Endothelial cell of umbilical vein (primary cell): Measurements from ENCODE around the gene ABCA1. TPM values are rescaled to one million over a fixed set of nuclear protein-coding genes. Genes with fewer than 3 reads are reported as not detected.
"Not testable (repeated sequence)": the region's sequence is repeated elsewhere in the genome, so short reads cannot be mapped to it uniquely, and the experiment has no call there.

Source experiments
- BruUV-seq: library from RNA; stranded (reverse); fragments of 400-500 nt; replicated peaks from 2 replicates; lab custom pipeline; 2021; lab: Mats Ljungman, UMichigan
- CTCF ChIA-PET: fragments of 300-600, 350-600 bp; sonication (Branson Sonifier 250); formaldehyde crosslinking; loops from one replicate; lab custom pipeline; 2021; ENCODE audit warnings: antibody characterized with exemption, inconsistent platforms; lab: Charles Lee
- POLR2A ChIA-PET: fragments of 300-600, 350-600 bp; sonication (Branson Sonifier 250); formaldehyde crosslinking; loops from one replicate; lab custom pipeline; 2021; ENCODE audit warnings: antibody characterized with exemption, inconsistent platforms; lab: Charles Lee
- DNase-seq: peaks from one replicate; pipeline ENCODE4 v3.0.0-alpha.2; 2011; ENCODE audit warnings: low read depth, low spot score
- FAIRE-seq: peaks from 2 replicates; lab custom pipeline; 2011; peaks lifted over from hg19 to GRCh38; lab: Jason Lieb, UNC
- H2AFZ ChIP-seq: 2 replicates; pipeline ENCODE4 v1.6.0; 2012; ENCODE audit warnings: low read depth, low read length, control low read depth, inconsistent platforms
- H3K27ac ChIP-seq: 2 replicates; pipeline ENCODE4 v1.5.1; 2011; ENCODE audit warnings: low read depth, mild to moderate bottlenecking, control low read depth, low read length, moderate library complexity; ENCODE audit not compliant: insufficient read depth
- H3K27me3 ChIP-seq, 2 experiments: 2 replicates each; pipeline versions ENCODE4 v1.6.0 to v1.6.1; 2011; ENCODE audit warnings: low read length in 2 of 2, mixed read lengths in 1 of 2; ENCODE audit not compliant: control insufficient read depth in 2 of 2, insufficient read depth in 2 of 2
- H3K36me3 ChIP-seq, 2 experiments: 2 replicates in 1 of 2; 3 replicates in 1 of 2; pipeline ENCODE4 v1.5.1; 2011; ENCODE audit warnings: low read length in 2 of 2, mild to moderate bottlenecking in 1 of 2, moderate library complexity in 1 of 2; ENCODE audit not compliant: control insufficient read depth in 2 of 2, insufficient read depth in 2 of 2; ENCODE audit errors: extremely low read depth in 1 of 2
- H3K4me1 ChIP-seq: 3 replicates; pipeline ENCODE4 v1.5.1; 2011; ENCODE audit warnings: mild to moderate bottlenecking, low read length; ENCODE audit not compliant: control insufficient read depth, insufficient read depth; ENCODE audit errors: extremely low read depth
- H3K4me2 ChIP-seq: 2 replicates; pipeline ENCODE4 v1.6.1; 2011; ENCODE audit warnings: low read length, control low read depth, mixed read lengths; ENCODE audit not compliant: insufficient read depth
- H3K4me3 ChIP-seq, 3 experiments: fragments of 200-600 bp in 1 of 3; sonication (generic), shearing (Covaris generic) in 1 of 3; replicated peaks in 1 of 3; 2 replicates each; pipeline ENCODE4 v1.5.1; 2011 to 2016; ENCODE audit warnings: control low read depth in 3 of 3, low read length in 3 of 3, mild to moderate bottlenecking in 2 of 3, inconsistent platforms in 1 of 3, low read depth in 1 of 3, moderate library complexity in 1 of 3; ENCODE audit not compliant: insufficient read depth in 1 of 3
- H3K79me2 ChIP-seq: 2 replicates; pipeline ENCODE4 v1.6.0; 2012; ENCODE audit warnings: low read length, inconsistent platforms; ENCODE audit not compliant: control insufficient read depth, insufficient read depth
- H3K9ac ChIP-seq: replicated peaks from 2 replicates; pipeline ENCODE3; 2011; ENCODE audit warnings: low read length, control low read depth; ENCODE audit not compliant: insufficient read depth; ENCODE audit errors: extremely low read depth
- H3K9me1 ChIP-seq: replicated peaks from 3 replicates; pipeline ENCODE4 v1.6.0; 2011; ENCODE audit warnings: mild to moderate bottlenecking, low read length; ENCODE audit not compliant: control insufficient read depth, insufficient read depth; ENCODE audit errors: extremely low read depth
- H3K9me3 ChIP-seq: replicated peaks from 2 replicates; pipeline ENCODE4 v1.5.1; 2012; ENCODE audit warnings: low read length, inconsistent platforms; ENCODE audit not compliant: control insufficient read depth, insufficient read depth
- H4K20me1 ChIP-seq: replicated peaks from 2 replicates; pipeline ENCODE3; 2011; ENCODE audit warnings: mild to moderate bottlenecking, low read length; ENCODE audit not compliant: control insufficient read depth, insufficient read depth; ENCODE audit errors: extremely low read depth
- CTCF ChIP-seq, 2 donors: IDR thresholded peaks; 1 replicate in 1 of 2; 2 replicates in 1 of 2; pipeline ENCODE4 v1.5.1; 2011; ENCODE audit warnings: low read length in 2 of 2, mild to moderate bottlenecking in 2 of 2, moderate library complexity in 2 of 2, control low read depth in 1 of 2, inconsistent platforms in 1 of 2, low read depth in 1 of 2; ENCODE audit not compliant: insufficient read depth in 1 of 2; ENCODE audit errors: extremely low read depth in 1 of 2
- EZH2 ChIP-seq: IDR thresholded peaks from 2 replicates; pipeline ENCODE4 v1.6.1; 2012; ENCODE audit warnings: borderline replicate concordance, low read depth, mild to moderate bottlenecking, moderate library complexity, low read length, inconsistent platforms; ENCODE audit not compliant: severe bottlenecking
- GATA2 ChIP-seq: IDR thresholded peaks from 2 replicates; pipeline ENCODE4 v1.7.0; 2011; ENCODE audit warnings: low read depth, mild to moderate bottlenecking, moderate library complexity, mixed read lengths, low read length; ENCODE audit not compliant: insufficient read length, insufficient read depth
- JUN ChIP-seq: IDR thresholded peaks from 2 replicates; pipeline ENCODE4 v1.6.1; 2011; ENCODE audit warnings: borderline replicate concordance, low read depth; ENCODE audit not compliant: insufficient read length, insufficient read depth
- MAX ChIP-seq: IDR thresholded peaks from 2 replicates; pipeline ENCODE4 v1.6.1; 2011; ENCODE audit not compliant: insufficient read depth, insufficient read length
- MYC ChIP-seq: IDR thresholded peaks from one replicate; pipeline ENCODE4 v1.6.1; 2011; ENCODE audit warnings: mild to moderate bottlenecking, low read depth, low read length
- POLR2A ChIP-seq: IDR thresholded peaks from 2 replicates; pipeline ENCODE4 v1.6.1; 2012; ENCODE audit warnings: low read depth, mild to moderate bottlenecking, control low read depth, low read length
- POLR2AphosphoS5 ChIP-seq: IDR thresholded peaks from 2 replicates; pipeline ENCODE4 v1.6.1; 2012; ENCODE audit warnings: low read depth, mild to moderate bottlenecking, control low read depth, low read length, moderate library complexity; ENCODE audit not compliant: insufficient read depth
- dilution Hi-C: fragments of 300-500 bp; cut with MboI; formaldehyde crosslinking; loops from one replicate; pipeline ENCODE4 v1.15.0; 2019; ENCODE audit warnings: low sequenced_read_pairs; ENCODE audit not compliant: extremely low pct_ligation_motif_present
- intact Hi-C: fragments of 100-400 bp; cut with micrococcal nuclease; formaldehyde crosslinking; loops from one replicate; pipeline ENCODE4 v1.10.0; 2022
- polyA plus RNA-seq, 4 experiments: library from polyadenylated mRNA; depleted of rRNA in 3 of 4; stranded (reverse) in 3 of 4; unstranded in 1 of 4; fragments of >200 nt; gene quantifications; 2 replicates each; pipeline versions ENCODE4 v1.2.1 to v1.2.3, GENCODE V29; 2011 to 2012; ENCODE audit warnings: missing spikeins in 1 of 4
- total RNA-seq: library from RNA; stranded (reverse); gene quantifications from 2 replicates; pipeline ENCODE4 v1.2.3, GENCODE V29; 2021

The ABCA1 gene
- total and polyA plus RNA-seq, 2 donors (not counting 3 experiments of a cell fraction or from before 2014, with no cell fraction given), result 2.4 to 9.8 TPM

- Histone ChIP-seq H3K79me2 (no peaks in the 10 kb centered on the region), H3K36me3 (no peaks in the 10 kb centered on the region), H2AFZ (no peak overlapping the region), H3K27ac (no peak overlapping the region), H3K4me3 (no peak overlapping the region), H4K20me1 (no peaks in the 10 kb centered on the region), H3K9me1 (no peaks in the 10 kb centered on the region), H3K4me2 (no peak overlapping the region), H3K9me3 (no peaks in the 10 kb centered on the region), H3K9ac (no peak overlapping the region), H3K4me1 (no peaks in the 10 kb centered on the region), H3K27me3 (peaks cover 3 to 10% of the 10 kb centered on the region in 2 experiments)
- no TSS peak for BruUV-seq
- no peak for FAIRE-seq
- TF ChIP-seq GATA2, result no peak
- TF ChIP-seq MYC, result no peak
- TF ChIP-seq CTCF (IDR thresholded peaks at IDR 0.05; ENCODE audit: extremely low read depth in 1 of 2, insufficient read depth in 1 of 2, low read depth in 1 of 2, low read length in 2 of 2), result no peak
- TF ChIP-seq MAX, result no peak
- TF ChIP-seq EZH2, result no peak
- no peak for TF ChIP-seq POLR2A
- no peak for TF ChIP-seq JUN
- TF ChIP-seq POLR2AphosphoS5, result no peak
- dilution Hi-C loops, result no loop called here
- ChIA-PET POLR2A (no interaction called here), CTCF (no interaction called here)
- intact Hi-C loops, result no loop called here
- DNase-seq, result no peak
Observed at GRCh38 chr9:104977168-104977567, 49.2 kb upstream of the ABCA1 start.

- H3K4me2 ChIP-seq, DNase-seq, CTCF ChIA-PET, H3K36me3 ChIP-seq, H2AFZ ChIP-seq, dilution Hi-C loops, H3K9me1 ChIP-seq, H4K20me1 ChIP-seq, intact Hi-C loops, H3K4me3 ChIP-seq, H3K79me2 ChIP-seq, H3K9me3 ChIP-seq, H3K27ac ChIP-seq, POLR2A ChIA-PET, BruUV-seq, H3K4me1 ChIP-seq, H3K9ac ChIP-seq, H3K27me3 ChIP-seq, FAIRE-seq: not testable (repeated sequence)
Observed at GRCh38 chr9:104975966-104976595, 48.1 kb upstream of the ABCA1 start.
